Transverse colon (tissue), 4 donors: Measurements from ENCODE around the gene PDE4B. TPM values are rescaled to one million over a fixed set of nuclear protein-coding genes. Genes with fewer than 3 reads are reported as not detected.

Experiments
- DNase-seq: peaks from one replicate; pipeline ENCODE4 v3.0.0-alpha.2; 2019
- H3K27ac ChIP-seq, 4 donors: fragments of 200-600 bp; sonication (generic); 2 replicates each; pipeline ENCODE4 v1.5.1; 2016 to 2018; ENCODE audit warnings: inconsistent platforms in 4 of 4
- H3K27me3 ChIP-seq: fragments of 200-600 bp; sonication (generic); 2 replicates; pipeline ENCODE4 v1.5.1; 2017; ENCODE audit warnings: inconsistent platforms
- H3K36me3 ChIP-seq, 4 donors: fragments of 200-600 bp; sonication (generic); 2 replicates each; pipeline ENCODE4 v1.5.1; 2017 to 2019; ENCODE audit warnings: inconsistent platforms in 4 of 4
- H3K4me1 ChIP-seq, 4 donors: fragments of 200-600 bp; sonication (generic); 2 replicates each; pipeline ENCODE4 v1.5.1; 2017 to 2020; ENCODE audit warnings: inconsistent platforms in 4 of 4
- H3K4me3 ChIP-seq, 4 donors: fragments of 200-600 bp; sonication (generic); 1 replicate in 1 of 4; 2 replicates in 3 of 4; pipeline versions ENCODE4 v1.5.1 to v1.6.1; 2017 to 2019; ENCODE audit warnings: inconsistent platforms in 4 of 4
- H3K9me3 ChIP-seq, 2 donors: fragments of 200-600 bp; sonication (generic); 2 replicates each; pipeline ENCODE4 v1.5.1; 2017 to 2019; ENCODE audit warnings: inconsistent platforms in 2 of 2
- EP300 ChIP-seq: sonication (generic); formaldehyde crosslinking; IDR thresholded peaks from one replicate; pipeline ENCODE4 v1.6.1; 2017; ENCODE audit warnings: antibody characterized with exemption, low read depth
- POLR2A ChIP-seq: fragments of 450-650 bp; IDR thresholded peaks from one replicate; pipeline ENCODE4 v1.6.1; 2016; ENCODE audit warnings: antibody characterized with exemption, mild to moderate bottlenecking, moderate library complexity
- POLR2AphosphoS5 ChIP-seq, 3 donors: sonication (generic); formaldehyde crosslinking; IDR thresholded peaks; one replicate each; pipeline ENCODE4 v1.6.1; 2016; ENCODE audit warnings: antibody characterized with exemption in 3 of 3
- WGBS, 2 donors: methylation state at CpG; one replicate each; pipeline ENCODE4 v1.1.5; 2018; ENCODE audit warnings: low coverage in 1 of 2; 5-methylcytosine and 5-hydroxymethylcytosine counted together
- in situ Hi-C, 4 donors: fragments of 200-750 bp; cut with MboI; loops; one replicate each; pipeline versions ENCODE4 v1.15.0 to v1.15.1; 2017; ENCODE audit warnings: low sequenced_read_pairs in 3 of 4, low pct_ligation_motif_present in 1 of 4, low pct_unique_long_range_greater_than_20kb in 1 of 4
- intact Hi-C: fragments of 100-400 bp; cut with DNase I; formaldehyde crosslinking; loops from one replicate; pipeline ENCODE4 v1.15.1; 2023; ENCODE audit warnings: low total_unique reads
- total RNA-seq, 4 donors: library from RNA; depleted of rRNA; stranded (reverse); fragments of >200 nt; gene quantifications; one replicate each; pipeline ENCODE4 v1.1.0, GENCODE V29; 2016
- TF ChIP-seq, protein P1 (sequence below), 5 experiments: fragments of 200-600 bp in 3 of 5; fragments of 450-650 bp in 2 of 5; sonication (generic) in 3 of 5; IDR thresholded peaks; 1 replicate in 2 of 5; 2 replicates in 3 of 5; pipeline ENCODE4 v1.5.1; 2016 to 2017; ENCODE audit warnings: antibody characterized with exemption in 5 of 5, inconsistent platforms in 3 of 5, mild to moderate bottlenecking in 2 of 5, moderate library complexity in 1 of 5

Gene PDE4B
- total RNA-seq, 4 donors from 2014 or later = 4.5 to 14.8 (median 6.5) TPM

DNA sequence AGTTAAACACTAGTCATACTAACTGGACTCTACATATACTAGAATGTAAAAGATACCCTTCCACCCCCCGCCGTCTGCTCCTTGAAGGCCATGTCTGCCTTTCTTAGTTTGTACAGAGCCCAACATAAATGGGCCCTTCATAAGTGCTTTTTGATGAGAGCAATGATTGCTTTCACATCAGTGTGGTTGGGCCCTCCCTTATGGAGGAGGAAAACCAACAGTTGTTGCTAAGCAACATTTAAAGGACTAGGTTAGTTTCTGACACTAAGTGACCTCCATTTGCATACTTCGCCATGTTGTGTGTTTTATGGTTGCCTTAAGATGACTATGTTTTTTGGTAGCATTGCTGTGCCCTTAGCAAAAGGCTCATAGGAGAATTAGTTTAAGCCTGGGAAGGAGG is 559.2 kb downstream of the PDE4B start:
- H3K36me3 ChIP-seq = no peaks in the 10 kb centered on the region
- H3K9me3 ChIP-seq = no peaks in the 10 kb centered on the region
- DNase-seq = no peak
- H3K27me3 ChIP-seq = no peaks in the 10 kb centered on the region
- intact Hi-C loops = no loop called here
- WGBS, 2 donors = 81 to 88% methylated on average over 3 of the region's 3 CpGs
- H3K4me1 ChIP-seq = peaks cover 0 to 61% (median 15%) of the 10 kb centered on the region in 4 donors
- in situ Hi-C loops = no loop called here
- peak overlapping the region; percentile 44 to 71 (median 56) for H3K27ac ChIP-seq
- TF ChIP-seq POLR2A = no peak
- TF ChIP-seq EP300 = no peak
- TF ChIP-seq POLR2AphosphoS5 (IDR thresholded peaks at IDR 0.05) = no peak
- TF ChIP-seq, protein P1, sequence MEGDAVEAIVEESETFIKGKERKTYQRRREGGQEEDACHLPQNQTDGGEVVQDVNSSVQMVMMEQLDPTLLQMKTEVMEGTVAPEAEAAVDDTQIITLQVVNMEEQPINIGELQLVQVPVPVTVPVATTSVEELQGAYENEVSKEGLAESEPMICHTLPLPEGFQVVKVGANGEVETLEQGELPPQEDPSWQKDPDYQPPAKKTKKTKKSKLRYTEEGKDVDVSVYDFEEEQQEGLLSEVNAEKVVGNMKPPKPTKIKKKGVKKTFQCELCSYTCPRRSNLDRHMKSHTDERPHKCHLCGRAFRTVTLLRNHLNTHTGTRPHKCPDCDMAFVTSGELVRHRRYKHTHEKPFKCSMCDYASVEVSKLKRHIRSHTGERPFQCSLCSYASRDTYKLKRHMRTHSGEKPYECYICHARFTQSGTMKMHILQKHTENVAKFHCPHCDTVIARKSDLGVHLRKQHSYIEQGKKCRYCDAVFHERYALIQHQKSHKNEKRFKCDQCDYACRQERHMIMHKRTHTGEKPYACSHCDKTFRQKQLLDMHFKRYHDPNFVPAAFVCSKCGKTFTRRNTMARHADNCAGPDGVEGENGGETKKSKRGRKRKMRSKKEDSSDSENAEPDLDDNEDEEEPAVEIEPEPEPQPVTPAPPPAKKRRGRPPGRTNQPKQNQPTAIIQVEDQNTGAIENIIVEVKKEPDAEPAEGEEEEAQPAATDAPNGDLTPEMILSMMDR (IDR thresholded peaks at IDR 0.05) = no peak
- H3K4me3 ChIP-seq = no peak overlapping the region

DNA sequence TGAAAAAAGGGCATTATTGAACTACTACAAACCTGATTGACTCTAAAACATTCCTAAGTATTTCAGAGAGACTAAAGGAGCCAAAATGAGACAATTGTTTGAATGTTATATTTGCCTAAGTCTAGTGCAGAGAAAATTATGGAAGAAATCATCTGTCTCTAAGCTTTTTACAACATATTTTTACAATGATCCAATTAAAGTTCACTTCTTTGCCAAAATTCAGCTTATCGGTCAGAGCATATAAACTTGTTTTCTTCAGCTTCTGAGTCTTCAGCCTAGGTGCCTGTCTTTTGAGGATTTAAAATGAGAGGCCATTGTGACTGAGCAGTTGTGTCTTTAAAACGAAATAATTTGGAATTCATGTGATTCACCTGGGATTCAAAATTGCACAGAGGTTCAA is 560.1 kb downstream of the PDE4B start:
- no peaks in the 10 kb centered on the region for H3K36me3 ChIP-seq
- no peak for DNase-seq
- WGBS, 2 donors = 34 to 55% methylated on average over 2 of the region's 2 CpGs
- TF ChIP-seq POLR2AphosphoS5 (IDR thresholded peaks at IDR 0.05) = no peak
- TF ChIP-seq, protein P1 (IDR thresholded peaks at IDR 0.05) = no peak
- TF ChIP-seq EP300 = no peak
- no peak for TF ChIP-seq POLR2A
- no peak overlapping the region for H3K4me3 ChIP-seq
- no peaks in the 10 kb centered on the region for H3K27me3 ChIP-seq
- H3K27ac ChIP-seq = peak overlapping the region in 3 of 4 donors; percentile 2 to 71 (median 48)
- no peaks in the 10 kb centered on the region for H3K9me3 ChIP-seq
- peaks cover 0 to 59% (median 15%) of the 10 kb centered on the region in 4 donors for H3K4me1 ChIP-seq
- in situ Hi-C loops (no loop called here), intact Hi-C loops (no loop called here)

DNA sequence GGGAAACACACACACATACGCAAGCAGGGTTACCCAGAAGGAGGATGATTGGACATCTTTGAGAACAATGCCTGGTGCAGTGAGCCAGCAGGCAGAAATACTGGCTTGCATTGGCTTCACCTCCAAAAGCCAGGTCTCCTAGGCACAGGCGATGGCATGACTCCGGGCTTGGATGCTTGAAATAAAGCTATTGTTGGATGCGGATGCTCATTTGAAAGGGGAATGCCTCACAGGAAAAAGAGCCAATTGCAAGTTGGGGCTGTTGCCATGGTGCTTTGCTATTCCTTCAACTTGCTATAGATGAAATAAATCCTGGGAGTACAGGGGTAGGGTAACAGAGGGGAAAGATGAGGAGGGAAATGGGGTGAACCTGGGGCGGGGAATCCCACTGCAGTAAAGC is 560.6 kb downstream of the PDE4B start:
- Histone ChIP-seq H3K36me3 (no peaks in the 10 kb centered on the region), H3K27ac (peak overlapping the region in 2 of 4 donors; percentile 2 to 48), H3K4me3 (no peak overlapping the region), H3K4me1 (peaks cover 0 to 59% (median 13%) of the 10 kb centered on the region in 4 donors), H3K27me3 (no peaks in the 10 kb centered on the region), H3K9me3 (no peaks in the 10 kb centered on the region)
- DNase-seq = no peak
- in situ Hi-C loops = no loop called here
- intact Hi-C loops = no loop called here
- 85 to 89% methylated on average over 5 of the region's 5 CpGs for WGBS, 2 donors
- TF ChIP-seq EP300 = no peak
- TF ChIP-seq, protein P1 (IDR thresholded peaks at IDR 0.05) = no peak

DNA sequence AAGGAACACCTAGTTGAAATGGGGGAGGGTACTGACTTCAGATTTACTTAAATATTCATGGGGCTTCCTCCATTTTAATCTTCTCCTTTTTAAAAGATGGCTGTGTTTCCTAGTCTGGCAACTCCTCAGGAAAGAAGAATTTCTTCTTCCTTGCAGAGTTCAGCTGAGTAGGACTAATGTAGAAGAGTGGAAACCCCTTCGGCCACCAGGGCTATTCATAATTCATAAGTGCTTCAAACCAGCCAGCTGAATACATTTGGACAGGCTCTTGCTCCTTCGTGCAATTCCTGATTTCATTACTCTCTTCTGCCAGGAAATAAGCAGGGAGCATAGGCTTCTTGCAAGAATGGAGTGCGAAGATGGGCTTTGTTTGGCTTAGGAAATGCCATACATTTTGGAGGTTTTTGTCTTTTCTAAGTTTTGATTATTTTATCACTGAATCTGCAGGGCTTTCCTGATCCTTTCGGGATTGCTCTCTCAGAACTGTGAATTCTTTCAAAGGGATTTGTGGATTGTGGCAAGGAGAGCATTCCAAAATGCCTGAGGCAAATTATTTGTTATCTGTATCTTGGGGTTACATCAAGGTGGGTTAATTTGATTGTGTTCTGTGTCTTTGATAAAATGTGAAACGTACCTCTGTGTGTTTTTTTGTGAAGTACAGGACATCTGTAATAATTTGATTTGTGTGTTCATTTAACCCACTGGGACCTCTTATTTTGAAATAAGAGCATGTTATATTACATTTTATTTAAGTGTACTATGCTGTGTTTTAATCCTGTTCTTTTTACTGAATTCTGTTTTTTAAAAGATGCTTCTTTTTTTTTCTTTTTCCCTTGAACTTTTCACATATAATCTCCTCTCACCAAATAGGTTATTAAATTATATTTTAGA is 561.9 kb downstream of the PDE4B start:
- in situ Hi-C loops = no loop called here
- Histone ChIP-seq H3K27me3 (no peaks in the 10 kb centered on the region), H3K9me3 (no peaks in the 10 kb centered on the region), H3K4me1 (peaks cover 0 to 59% (median 9%) of the 10 kb centered on the region in 4 donors), H3K36me3 (no peaks in the 10 kb centered on the region), H3K4me3 (no peak overlapping the region), H3K27ac (peak overlapping the region in 3 of 4 donors; percentile 0 to 33 (median 15))
- WGBS, 2 donors = 58 to 62% methylated on average over 5 of the region's 5 CpGs
- no peak for DNase-seq
- intact Hi-C loops = no loop called here
- TF ChIP-seq, protein P1 (IDR thresholded peaks at IDR 0.05) = peak in 1 of 5 experiments; percentile 9
- TF ChIP-seq POLR2A = no peak
- TF ChIP-seq POLR2AphosphoS5 (IDR thresholded peaks at IDR 0.05) = no peak
- no peak for TF ChIP-seq EP300
